HG03342 (cell line): ENCODE measurements around the gene WDR54.
"Not testable (repeated sequence)": the region's sequence is repeated elsewhere in the genome, so short reads cannot be mapped to it uniquely, and the experiment has no call there.

Experiments used
- ATAC-seq: cut with Tn5 transposase; IDR thresholded peaks from one replicate; pipeline ENCODE4 v1.9.1; 2021; ENCODE audit warnings: mild to moderate bottlenecking, moderate library complexity; ENCODE audit not compliant: unreplicated experiment

WDR54 gene

DNA sequence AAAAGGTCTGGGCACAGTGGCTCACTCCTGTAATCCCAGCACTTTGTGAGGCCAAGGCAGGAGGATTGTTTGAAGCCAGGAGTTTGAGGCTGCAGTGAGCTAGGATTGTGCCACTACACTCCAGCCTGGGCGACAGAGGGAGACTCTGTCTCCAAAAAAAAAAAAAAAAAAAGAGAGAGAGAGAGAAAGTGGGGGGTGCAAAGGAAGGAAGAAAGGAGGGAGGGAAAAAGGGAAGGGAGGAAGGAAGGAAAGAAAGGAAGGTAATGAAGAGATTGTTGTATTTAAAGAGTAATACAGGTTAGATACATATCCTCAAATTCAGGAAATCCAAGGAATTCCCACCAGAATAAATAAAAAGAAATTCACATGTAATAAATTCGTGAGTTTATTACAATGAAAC is 19.6 kb upstream of the WDR54 start:
- ATAC-seq: no peak

DNA sequence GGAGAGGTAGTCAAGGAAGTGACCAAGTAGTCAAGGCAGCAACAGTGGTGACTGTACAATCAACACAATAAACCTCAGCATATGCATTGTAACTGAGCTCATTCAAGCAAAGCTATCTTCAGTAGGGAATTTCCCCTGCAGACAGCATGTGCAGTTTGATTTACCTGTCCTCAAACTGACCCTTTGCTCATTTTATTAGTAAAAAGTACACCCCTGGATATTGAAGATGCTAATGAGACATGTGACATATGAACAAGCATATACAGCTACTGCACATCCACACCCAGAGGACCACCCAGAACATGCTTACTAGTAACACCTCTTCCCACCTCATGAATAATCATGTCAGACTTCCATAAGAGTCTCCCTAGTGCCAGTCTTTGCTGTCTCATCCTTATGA is 15.5 kb upstream of the WDR54 start:
- ATAC-seq: peak; percentile 87

DNA sequence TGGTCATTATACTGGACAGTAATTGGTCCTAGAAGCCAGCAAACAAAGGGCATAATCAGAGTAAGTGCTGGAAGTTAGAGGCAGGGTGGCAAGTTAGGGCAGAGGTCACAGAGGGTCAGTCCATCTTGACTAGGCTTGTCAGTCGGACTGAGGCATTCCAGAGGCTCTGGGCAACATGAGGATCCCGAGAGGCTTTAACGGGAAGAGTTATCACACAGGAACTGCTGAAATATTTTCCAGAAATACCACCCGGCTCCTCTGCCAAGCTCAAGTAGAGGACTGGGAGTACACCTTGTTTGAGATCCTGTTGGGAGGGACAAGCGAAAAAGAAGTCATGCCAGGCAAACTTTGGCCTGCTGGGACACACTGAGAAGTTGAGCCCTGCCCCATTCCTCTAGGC is 13.8 kb upstream of the WDR54 start:
- ATAC-seq: no peak

DNA sequence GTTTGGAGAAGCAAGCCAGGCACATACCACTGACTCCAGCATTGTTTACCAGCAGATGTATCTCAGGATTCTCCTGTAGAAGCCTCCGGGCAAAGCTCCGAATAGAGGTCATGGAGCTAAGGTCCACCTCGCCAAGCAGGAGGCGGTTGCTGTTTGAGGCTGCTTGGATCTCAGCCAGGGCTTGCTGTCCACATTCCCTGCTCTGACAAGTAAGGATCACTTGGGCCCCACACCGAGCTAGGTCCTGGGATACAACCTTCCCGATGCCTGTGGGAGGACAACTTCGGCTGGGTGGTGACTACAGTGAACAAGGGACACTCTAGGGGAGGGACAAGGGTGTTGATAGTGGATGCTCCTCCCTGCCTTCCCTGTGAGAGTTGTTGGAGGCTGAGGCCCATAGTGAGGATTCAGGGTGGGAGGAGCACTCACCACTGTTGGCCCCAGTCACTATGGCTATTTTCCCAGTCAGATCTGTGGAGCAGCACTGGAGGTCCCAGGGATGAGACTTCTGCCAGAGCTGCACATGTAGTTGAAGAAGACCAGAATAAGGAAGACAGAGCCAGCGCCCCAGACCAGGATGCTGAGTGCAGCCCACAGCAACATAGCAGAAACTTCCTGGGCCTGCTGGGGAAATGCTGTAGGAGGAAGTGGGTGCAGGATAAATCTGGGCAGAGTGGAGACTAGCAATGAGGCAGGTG is 8.4 kb upstream of the WDR54 start:
- no peak for ATAC-seq

DNA sequence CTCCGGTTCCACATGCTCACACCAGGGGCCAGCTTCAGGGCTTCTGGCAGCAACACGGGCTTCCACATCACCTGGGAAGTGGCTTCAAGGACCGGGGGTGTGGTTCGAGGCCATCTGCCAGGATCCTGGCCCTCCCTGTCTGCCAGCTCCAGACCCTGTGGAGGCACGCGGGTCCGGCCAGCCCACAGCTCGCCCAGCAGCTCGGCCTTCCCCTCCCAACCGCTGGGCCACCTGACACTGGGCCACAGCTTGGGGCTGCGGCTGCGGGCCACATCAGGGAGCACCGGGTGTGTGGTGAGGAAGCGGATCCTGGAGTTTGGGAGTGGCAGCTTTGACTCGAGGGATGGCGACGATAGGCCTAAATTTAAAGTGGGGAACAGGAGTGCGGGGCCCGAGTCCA is 7.1 kb upstream of the WDR54 start:
- ATAC-seq: no peak

DNA sequence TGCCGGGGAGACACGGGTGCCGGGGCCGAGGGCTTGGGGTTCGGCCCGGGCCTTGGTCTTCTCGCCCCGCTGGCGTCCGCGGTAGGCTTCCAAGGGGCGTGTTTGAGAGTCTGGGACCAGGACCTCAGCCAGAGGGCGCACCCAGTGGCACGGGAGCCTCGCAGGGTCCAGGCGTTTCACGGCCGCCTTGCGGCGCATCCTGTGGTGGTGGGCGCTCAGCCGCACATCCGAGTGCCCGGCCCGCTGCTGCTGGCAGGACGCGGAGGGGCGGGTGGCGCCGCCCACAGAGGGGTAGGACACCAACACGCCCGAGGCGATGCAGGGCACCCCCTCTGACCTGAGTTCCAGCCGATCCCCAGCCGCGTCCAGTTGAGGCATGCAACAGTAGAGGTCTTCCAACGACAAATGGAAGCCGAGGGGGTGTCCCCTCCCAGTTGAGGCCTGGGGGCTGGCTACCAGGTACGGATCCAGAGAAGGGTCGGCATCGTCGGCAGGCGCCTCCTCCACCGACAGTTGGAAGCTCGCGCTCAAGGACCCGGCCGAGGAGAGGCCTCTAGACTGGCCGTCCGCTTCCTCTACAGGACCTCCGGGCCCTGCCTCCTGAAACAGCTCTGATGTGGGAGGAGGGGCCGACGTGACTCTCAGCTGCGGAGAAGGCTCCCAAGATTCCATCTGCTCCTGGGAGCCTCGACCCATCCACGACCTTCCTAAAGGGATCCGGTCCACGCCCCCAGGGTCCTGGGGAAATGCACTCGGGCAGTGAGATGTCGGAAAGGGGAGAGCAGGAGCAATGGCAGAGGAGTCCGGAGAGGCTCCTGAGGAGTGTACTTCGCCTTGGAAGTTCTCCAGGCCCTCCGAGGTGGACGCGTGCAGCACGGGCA is 6.4 kb upstream of the WDR54 start:
- no peak for ATAC-seq

DNA sequence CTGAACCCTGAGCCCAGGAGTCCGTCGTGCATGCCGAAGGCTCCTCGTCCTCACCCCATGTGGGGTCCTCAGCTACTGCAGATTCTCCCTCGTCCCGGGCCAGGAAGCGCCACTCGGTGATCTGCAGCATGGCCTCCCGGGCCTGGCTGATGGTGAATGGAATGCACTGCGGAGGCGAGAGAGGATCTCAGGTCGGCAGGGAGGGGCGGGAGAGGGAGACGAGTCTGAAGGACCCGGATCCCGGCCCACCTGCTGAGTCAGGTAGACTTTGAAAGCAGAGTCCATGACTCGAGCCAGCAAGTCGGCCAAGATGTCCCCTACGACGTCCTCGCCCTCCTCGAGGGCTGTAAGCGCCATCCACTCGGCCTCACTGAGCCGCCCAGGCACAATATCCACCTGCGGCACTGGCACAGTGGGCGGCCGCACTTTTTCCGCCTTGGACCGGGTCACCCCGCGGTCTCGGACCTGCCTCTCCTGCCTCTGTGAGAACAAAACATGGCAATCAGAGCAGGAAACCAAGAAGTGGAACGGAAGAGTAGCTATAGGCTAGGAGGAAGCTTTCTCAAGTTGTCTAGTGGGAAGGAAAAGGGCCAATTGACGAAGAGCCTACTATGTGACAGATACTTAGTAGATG is 5.7 kb upstream of the WDR54 start:
- ATAC-seq: no peak

DNA sequence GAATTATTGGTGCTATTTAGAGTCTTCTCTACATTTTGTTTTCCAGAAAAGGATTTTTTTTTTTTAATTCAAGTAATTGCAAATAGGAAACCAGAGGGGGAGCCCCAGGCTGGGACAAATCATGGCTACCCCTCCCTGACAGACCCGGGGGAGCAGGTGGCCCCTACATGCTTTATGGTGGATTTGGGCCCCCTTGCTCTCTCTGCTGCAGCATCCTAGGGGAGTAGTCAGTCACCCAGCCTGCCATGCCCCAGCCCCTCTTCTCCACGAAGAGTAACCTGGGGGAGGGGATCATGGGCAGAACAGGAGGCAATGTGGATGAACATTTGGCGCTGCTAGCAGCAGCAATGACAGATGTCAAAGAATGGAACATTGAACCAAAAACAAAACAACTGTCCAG is 4.8 kb upstream of the WDR54 start:
- ATAC-seq: no peak

DNA sequence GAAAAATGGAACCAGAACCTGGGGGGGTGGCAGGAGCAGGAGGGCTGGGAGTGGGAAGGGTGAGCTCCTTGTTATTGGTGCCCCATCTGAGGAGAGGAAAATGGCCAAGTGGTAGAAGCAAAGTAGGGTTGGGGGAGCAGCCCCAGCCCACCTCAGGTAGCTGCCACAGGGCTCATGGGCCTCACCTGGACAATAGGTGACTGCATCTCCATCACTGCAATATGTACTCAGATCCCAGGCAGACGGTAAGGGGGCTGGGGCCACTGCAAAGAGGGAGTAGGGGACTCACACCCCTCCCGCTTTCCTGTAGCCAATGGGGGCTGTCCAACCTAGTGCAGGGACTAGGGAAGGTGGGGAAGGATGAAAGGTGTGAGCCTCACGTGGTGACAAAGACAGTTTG is 4.3 kb upstream of the WDR54 start:
- no peak for ATAC-seq

DNA sequence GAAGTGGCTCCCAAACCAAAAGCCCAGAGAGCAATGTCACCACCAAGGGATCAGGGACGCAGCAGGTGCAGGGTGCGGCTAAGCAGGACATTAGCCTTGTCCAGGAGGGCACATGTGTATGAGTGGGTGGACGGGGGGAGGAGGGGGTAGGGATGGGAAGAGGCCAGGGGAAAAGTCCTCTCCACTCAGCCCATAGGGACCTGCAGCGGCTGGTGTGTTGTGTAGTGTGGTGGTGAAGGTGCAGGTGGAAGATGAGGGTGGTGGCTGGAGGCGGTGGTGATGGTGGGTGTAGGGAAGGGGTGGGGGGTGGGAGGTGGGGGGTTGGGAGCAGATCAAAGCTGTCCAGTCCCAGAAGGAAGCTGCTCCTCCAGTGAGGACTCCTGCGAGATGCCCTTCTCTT is 3.8 kb upstream of the WDR54 start:
- no peak for ATAC-seq

DNA sequence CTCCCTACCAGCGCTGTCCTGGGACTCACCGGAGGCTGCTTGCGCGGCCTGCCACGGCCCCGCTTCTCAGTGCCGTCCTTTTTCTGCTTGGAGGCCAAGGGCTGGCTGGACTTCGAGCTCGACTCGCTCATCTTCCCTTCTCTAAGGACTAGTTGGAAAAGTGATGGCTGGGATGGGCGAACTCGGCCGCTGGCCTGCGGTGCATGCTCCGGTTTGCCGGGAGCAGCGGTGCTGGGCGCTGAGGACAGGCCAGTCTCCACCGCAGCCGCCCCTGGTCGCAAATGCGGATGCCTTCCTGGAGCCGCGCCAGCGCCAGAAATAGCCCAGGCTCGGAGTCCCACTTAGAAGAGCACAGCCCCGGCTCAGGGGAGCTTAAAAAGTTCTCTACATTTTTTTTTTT is 3.2 kb upstream of the WDR54 start:
- ATAC-seq: no peak

DNA sequence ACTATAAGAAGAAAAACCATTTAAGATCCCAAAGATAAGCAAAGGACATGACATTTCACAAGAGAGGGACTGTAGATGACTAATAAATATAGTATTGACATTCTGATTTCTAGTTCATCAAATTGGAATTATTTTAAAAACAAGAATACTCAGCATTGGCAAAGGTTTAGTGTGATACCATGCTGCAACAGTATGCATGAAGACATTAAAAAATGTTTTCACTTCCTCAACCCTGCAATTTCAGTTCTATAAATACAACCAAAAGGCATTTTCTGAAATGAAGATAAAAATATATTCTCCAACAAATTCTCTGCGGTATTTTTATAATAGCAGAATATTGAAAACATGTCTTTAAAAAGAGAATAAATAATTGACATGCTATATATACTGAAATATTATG is 2.2 kb upstream of the WDR54 start:
- no peak for ATAC-seq

DNA sequence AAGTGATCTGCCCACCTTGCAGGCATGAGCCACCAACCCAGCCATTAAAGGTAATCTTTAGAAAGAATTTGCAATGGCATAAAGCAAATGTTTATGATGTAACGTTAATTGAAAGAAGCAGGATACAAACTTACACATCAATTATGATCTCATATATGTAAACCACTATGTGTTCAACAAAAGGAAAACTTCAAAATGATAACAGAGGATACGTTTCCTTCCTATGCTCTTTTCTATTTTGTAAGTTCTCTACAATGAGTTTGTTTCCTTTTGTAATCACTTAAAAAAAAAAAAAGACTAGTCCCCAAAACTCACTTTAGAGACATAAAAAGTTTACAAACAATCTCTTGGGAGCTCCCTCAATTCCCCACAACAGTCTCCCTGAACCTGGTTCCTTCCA is 1.5 kb upstream of the WDR54 start:
- ATAC-seq: no peak

DNA sequence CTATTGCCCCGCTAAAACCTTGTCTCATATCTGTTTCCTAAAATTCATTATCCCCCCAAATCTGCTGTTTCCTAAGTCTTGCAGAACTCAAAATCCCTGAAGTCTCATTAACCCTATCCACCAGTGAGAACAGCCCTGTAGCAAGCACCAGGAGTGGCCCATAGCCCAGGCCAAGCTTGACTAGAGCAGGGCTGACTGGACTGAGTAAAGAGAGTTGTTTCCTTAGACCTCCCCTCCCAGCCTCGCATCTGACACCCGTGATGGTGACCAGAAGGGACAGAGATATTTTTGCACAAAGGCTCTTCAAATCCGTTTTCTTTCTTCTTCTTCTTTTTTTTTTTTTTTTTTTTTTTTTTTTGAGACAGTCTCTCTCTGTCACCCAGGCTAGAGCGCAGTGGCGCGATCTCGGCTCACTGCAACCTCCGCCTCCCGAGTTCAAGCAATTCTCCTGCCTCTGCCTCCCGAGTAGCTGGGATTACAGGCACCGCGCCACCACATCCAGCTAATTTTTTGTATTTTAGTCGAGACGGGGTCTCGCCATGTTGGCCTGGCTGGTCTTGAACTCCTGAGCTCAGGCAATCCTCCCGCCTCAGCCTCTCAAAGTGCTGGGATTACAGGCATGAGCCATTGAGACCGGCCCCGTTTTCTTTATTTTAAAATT is 957 bp upstream of the WDR54 start:
- ATAC-seq: not testable (repeated sequence)

DNA sequence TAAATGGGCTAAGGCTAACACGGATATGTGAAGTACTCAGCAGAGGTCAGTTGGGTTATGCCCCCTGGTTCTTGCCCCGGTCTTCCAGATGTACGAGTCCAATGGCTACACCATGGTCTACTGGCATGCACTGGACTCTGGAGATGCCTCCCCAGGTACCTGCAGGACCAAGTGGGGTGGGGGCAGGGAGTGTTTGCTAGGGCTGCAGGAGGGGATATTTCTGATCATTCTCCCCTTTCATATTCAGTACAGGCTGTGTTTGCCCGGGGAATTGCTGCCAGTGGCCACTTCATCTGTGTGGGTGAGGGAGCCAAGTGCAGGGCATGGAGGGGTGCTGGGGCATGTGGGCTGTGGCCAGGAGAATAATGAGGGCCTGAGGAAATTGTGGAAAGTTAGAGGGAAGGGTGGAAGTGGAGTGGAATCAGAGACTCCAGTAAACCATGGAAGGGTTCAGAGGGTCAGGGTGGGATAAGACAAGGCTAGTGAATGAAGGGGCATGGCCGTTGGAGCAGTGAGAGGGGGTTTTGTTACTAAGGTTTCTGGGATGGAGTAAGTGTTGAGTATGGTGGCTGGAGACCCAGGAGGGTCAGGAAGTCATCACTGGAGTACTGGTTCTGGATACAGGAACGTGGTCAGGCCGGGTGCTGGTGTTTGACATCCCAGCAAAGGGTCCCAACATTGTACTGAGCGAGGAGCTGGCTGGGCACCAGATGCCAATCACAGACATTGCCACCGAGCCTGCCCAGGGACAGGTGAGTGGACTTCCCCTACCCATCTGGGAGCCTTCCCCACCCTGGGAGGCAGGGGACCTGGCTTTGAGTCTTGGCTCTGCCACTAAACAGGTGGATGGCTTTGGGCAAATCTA is 1.9 kb downstream of the WDR54 start:
- no peak for ATAC-seq

DNA sequence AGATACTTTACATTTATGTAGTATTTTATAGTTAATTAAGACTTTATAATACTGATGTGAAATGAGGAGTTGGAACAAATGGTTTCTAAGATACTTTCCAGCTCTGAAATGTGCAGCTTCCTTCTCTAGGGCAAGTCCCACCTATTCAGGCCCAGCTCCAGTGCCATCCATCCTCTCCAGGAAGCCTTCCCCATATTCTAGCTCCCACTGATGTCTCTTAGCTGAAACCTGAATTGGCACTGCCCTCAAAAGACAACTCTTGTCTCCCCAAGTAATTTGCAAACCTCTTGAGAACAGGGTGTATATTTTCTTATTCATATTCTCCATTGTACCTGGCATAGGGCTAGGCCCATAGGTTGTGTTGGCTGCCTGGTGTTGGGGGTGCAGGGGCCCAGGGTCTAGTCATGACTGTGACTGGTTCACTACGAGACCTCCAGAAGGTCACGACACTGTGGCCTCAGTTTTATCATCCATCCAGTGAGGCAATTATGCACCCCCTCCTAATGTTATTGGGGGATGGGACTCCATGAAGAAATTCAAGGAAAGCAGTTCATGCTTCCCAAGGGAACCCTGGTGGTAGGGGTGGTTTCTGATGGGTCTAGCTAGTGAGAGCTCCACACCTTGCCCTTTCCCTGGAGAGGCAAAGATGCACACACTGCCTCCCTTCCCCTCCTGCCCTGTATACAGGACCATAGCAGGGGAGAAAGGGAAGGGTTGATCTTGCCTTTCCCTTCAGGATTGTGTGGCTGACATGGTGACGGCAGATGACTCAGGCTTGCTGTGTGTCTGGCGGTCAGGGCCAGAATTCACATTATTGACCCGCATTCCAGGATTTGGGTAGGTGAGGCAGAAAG is 2.8 kb downstream of the WDR54 start:
- no peak for ATAC-seq

DNA sequence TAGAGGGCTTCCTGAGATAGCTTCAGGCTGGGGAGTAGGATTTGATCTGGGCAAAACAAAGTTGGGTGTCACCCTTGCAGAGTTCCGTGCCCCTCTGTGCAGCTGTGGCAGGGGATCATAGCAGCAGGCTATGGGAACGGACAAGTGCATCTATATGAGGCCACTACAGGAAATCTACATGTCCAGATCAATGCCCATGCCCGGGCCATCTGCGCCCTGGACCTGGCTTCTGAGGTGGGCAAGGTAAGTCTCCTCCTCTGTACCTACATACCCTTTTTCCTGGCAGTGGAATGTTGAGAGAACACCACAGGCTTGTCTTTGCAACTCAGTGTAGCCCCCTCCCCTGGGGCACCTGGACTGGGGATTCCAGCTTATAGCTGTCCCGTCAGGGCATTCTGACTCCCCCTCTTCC is 3.5 kb downstream of the WDR54 start:
- no peak for ATAC-seq

DNA sequence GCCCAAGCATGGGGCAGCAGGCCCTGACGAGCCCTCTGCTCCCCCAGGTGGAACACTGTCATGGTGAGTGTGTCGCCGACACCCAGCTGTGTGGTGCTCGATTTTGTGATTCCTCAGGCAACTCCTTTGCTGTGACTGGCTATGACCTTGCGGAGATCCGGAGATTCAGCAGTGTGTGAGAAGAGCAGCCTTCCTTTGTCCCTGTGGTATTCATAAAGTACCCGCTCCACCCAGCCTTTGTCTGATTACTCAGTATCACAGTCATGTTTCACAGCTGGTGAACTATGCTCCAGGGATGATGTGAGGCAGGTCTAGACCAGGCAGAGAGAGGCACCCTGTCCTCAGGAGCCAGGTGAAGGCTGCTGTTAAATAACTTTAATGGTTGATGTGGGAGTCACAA is 4.0 kb downstream of the WDR54 start:
- no peak for ATAC-seq

DNA sequence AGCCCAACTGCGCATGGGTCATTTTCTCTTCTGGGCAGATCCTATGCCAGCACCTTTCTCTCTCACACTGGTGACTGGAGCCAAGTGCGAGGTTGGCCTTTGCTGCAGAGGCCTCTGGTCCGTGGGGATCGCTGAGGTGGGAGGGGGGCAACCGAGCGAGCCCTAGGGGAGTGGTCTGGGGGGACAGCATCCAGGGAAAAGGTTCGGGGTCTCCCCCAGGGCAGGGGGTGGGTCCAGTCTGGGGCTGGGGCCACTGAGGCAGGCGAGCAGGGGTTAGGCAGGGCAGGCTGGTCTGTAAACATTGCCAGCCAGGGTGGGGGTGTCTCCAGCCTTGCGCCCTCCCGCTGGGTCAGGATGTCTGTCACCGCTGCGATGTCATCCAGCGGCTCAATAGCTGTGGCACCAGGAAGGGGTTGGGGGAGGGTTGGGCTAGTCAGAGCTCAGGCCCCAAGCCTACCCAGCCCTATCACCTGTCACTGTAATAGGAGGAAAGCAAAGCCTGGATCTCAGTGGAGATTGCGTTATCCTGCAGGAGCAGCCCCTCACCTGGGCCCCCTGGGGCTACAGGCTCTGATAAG is 4.7 kb downstream of the WDR54 start:
- no peak for ATAC-seq
